ENCODE results near the gene KIF20A.
"Not testable (repeated sequence)": the region's sequence is repeated elsewhere in the genome, so short reads cannot be mapped to it uniquely, and the experiment has no call there.

KIF20A gene

DNA sequence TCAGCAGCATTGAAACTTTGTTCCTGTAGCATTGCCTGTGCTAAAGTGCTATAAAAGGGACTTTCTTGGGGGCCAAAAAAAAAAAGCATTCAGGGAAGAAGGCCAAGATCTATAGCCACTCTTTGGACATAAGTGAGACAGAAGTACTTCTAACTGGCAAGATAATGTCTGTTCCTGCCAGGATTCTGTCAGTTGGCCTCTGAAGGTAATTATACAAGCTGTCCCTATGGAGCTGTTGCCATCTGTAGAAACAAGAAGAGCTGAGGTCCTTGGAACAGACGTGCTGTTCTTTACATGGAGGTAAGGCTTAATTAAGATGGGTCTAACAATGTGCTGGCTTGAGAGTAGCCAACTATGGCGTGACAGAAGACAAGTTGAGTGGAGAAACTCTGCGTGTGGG lies 9.7 kb downstream of the KIF20A start:
- DNase-seq, result no peak

DNA sequence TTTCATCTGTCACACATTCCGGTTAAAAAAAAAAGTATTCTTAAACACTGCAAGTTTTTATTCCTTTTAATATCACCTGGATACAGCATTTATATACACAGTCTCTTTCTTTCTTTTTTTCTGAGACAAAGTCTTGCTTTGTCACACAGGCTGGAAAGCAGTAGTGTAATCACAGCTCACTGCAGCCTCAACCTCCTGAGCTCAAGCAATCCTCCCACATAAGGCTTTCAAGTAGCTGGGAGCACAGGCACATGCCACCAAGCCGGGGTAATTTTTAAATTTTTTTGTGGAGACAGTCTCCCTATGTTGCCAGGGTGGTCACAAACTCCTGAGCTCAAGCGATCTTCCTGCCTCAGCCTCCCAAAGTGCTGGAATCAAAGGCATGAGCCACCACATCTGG lies 13.9 kb downstream of the KIF20A start:
- no peak for DNase-seq

DNA sequence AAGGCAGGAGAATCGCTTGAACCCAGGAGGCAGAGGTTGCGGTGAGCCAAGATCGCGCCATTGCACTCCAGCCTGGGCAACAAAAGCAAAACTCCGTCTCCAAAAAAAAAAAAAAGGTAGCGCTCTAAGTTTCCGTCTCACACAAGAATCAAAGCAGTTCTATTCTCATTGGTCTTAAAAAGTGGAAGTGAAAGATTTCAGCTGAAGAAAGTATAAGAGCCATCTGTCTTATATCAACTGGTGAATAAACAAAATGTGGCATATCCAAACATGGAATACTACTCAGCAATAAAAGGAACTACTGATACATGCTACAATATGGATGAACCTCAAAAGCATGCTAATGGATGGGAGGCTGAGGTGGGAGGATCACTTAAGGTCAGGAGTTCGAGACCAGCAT lies 14.9 kb downstream of the KIF20A start:
- DNase-seq, result not testable (repeated sequence)

DNA sequence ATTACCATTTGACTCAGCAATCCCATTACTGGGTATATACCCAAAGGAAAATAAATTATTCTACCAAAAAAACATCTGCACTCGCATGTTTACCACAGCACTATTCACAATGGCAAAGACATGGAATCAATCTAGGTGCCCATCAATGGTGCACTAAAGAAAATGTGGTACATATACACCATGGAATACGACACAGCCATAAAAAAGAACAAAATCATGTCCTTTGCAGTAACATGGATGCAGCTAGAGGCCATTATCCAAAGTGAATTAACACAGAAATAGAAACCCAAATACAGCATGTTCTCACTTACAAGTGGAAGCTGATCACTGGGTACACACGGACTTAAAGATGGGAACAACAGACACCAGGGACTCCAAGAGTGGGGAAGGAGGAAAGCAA lies 32.1 kb downstream of the KIF20A start:
- DNase-seq, result no peak

DNA sequence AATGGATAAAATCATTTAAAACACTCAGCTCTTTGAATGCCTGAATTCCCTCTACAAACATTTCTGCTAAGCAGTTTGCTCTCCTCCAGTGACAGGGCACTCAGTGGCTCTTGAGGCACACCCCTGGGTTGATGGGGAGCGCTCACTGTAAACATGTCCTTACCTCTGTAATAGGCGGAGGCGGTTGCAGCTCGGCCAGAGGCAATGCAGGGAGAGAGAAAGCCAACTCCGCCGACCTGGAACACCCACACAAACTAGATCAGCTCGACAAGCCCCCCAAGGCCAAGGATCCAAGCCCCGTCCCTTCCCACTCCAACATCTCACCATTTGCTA lies 33.9 kb downstream of the KIF20A start:
- no peak for DNase-seq

DNA sequence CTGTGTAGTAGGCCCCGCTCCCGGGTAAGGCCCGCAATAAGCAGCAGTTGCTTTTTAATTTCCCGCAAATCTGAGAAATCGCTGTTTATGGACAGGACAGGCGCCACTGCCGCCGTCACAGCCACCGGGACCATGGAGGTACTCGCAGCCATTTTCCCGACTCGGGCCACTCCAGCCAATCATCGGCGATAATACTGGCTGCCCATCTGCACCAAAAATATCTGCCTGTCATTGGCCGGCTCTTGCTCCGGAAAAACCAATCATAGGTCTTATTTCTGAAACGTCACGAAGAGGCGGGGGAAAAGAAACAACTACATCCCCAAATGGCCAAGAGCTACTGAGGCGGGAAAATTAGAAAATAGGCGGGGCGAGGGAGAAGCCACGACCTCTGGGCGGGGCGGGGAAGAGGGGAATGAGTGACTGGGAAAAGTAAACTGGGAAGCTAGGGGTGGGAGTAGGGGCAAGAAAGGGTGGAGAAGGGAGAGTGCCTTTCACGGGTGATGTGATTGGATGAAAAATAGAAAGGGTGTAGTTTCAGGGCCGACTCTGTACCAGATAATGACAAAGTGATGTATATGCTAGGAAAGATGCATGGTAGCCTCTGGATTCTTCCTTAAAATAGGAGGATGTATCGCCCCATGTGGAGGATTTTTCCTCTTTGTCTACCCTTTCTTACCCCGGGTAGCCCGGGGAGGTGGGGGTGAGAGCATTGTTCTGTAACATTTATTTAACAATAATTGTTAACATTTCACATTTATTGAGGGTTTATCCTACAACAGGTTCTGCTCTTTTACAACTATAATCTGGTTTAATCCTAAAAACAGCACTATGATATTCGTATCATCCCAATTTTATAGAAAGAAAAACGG lies 34.5 kb downstream of the KIF20A start, which contains the start of gene CDC23:
TSS of gene CDC23 (minus strand) at position 163 of the 869 bp plus-strand sequence. CDS start at position 152, 11 bp downstream.
- peak; percentile 66 to 85 for DNase-seq

DNA sequence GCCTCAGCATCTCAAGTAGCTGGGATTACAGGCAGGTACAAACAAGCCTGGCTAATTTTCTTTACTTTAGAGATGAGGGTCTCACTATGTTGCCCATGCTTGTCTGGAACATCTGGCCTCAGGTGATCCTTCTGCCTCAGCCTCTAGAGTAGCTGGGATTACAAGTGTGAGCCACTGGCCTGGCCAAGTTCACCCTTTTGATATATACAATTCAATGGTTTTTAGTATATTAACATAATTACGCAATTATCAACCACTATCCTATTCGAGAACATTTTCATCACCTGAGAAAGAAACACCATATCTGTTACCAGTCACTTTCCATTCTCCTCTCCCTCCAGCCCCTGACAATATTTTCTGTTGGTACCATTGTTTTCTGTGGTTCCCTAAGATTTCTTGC lies 37.9 kb downstream of the KIF20A start:
- DNase-seq, result no peak

DNA sequence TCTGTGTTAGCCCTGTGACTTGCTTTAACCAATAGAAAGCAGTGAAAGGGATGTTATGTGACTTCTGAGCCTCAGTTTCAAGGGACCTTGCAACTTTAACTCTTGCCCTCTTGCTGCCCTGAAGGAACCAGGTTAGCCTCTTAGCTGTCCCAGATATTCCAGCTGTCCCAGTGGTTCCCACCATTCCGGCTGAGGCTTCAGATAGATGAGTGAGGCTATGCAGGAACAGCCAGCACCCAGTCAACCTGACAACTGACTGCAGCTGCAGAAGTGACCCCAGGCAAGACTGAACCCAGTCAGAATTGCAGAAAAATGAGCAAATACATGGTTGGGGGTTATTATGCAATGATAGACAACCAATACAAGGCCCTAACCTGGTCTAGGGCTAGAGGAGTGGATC lies 44.6 kb downstream of the KIF20A start:
- no peak for DNase-seq

DNA sequence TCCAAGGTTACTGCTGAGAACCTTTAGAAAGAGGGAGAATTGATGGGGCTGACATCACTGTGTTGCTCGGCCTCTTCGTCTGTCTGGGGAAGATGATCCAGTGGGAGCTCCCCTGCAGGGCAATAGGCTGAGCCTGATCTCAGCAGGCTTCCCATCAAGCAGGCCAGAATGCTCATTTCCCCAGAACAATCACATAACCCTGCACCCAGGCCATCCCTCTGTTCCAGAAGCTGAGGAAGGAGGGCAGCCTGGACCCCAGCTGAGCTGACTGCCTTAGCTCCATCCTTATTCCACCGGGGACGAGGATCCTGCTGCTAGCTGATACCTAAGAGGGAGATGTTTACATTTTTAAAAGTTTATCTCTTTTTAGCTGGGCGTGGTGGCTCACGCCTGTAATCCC lies 45.8 kb downstream of the KIF20A start:
- no peak for DNase-seq

DNA sequence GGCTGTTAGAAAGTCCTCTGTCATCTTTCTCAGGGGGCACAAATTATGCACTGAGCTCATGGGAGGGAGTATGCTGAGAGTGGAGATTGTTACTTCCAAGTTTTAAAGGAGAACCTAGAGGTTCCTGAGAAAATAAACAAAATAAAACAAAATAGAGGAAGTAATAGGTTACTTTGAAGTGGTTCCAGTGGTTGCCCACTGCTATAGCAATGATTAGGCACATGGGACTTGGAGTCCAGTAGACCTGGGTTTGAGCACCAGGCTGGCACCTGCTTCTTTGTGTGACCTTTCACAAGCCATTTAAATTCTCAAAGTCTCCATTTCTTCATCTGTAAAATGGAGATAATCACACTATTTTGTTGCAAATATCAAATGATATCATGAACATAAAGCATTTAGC lies 48.0 kb downstream of the KIF20A start:
- DNase-seq, result no peak

DNA sequence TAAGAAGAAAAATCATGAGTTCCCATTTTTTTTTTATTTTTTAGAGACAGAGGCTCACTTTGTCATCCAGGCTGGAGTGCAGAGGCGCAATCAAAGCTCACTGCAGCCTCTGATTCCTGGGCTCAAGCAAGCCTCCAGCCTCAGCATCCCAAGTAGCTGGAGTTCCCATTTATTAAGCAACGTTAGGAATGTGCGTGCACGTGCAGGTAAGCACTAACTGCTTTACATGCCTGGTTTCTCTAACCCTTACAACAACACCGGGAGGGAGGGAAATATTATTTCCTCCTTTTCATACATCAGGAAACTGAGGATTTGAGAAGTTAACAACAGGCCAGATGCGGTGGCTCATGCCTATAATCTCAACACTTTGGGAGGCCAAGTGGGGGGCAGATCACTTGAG lies 50.5 kb downstream of the KIF20A start:
- DNase-seq, result no peak

DNA sequence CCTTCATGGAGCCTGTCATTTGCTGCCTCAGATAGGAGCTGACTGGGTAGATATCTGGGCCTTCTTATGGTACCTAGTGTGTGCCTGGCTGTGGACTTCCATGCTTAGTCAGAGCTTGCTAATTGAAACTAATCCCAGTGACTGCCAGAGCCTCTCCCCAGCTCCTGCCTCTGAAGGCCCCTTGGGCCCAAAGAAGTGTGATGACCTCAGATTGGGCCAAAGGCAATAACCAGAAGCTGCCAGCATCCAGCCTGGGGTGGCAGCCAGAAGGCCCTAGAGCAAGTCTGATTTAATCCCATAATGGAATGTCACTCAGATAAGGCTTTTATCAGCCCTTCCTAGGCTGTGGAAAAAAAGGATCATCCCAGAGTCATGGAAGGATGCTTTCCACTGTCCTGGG lies 51.3 kb downstream of the KIF20A start:
- no peak for DNase-seq

DNA sequence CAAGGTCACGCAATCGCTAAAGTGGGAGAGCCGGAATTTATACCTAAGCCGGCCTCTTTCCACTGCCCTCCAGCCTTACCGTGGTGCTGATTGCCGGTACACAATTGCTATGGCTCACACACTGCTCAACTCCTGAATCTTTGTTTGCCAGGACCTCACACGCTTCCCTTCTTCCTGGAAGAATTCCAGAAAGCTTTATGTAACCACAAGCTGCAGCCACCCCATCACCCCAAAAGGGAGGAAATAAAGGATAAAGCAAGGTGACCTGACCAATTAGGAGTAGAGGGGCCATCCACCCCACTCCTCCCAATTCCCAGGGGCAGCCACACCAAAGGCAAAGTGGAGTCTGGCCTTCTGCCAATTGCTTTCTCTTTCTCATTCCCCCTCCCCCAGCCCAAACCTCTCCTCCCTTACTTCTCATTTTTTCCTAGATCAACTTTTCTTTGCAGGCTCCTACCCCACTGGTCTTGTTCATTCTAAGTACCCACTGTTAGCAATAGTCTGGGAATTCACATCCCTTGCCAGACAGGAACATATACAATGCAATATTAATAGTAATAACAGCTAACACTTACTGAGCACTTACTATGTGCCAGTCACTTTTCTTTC lies 52.2 kb downstream of the KIF20A start:
- no peak for DNase-seq

DNA sequence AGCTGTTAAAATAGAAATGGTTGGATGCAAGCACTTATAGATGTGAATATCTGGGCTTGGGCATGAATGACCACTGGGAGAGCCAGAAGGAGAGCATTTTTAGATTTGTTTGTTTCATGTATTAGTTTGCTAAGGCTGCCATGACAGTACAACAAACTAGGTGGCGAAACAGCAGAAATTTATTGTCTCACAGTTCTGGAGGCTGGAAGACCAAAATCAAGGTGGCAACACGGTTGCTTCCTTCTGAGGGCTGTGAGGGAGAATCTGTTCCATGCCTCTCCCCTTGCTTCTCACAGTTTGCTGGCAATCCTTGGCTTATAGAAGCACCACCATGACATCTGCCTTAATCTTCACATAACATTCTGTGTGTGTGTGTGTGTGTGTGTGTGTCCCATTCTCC lies 54.4 kb downstream of the KIF20A start:
- DNase-seq, result no peak

DNA sequence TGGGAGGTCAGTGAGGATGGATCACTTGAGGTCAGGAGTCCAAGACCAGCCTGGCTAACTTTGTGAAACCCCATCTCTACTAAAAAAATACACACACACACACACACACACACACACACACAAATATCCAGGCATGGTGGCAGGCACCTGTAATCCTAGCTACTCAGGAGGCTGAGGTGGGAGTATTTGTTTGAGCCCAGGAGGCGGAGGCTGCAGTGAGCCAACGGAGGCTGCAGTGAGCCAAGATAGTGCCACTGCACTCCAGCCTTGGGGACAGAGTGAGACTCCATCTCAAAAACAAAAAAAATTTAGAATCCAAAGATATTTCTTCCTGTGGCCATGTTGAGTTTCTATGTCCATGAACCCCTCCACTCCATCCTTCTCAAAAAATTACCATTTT lies 55.7 kb downstream of the KIF20A start:
- no peak for DNase-seq
